A673 (cell line): ENCODE data around the gene GPD2.

Experiments
- CTCF ChIP-seq: fragments of 300-800, 200-600 bp; sonication (generic); conservative IDR thresholded peaks from 2 replicates; pipeline ENCODE4 v1.5.1; 2017; ENCODE audit warnings: low read depth, mild to moderate bottlenecking, antibody characterized with exemption, low read length, moderate library complexity, mixed read lengths
- EZH2 ChIP-seq: fragments of 200-600 bp; sonication (generic); IDR thresholded peaks from 2 replicates; pipeline ENCODE4 v1.6.1; 2017; ENCODE audit warnings: borderline replicate concordance, low read depth, mild to moderate bottlenecking, mixed read lengths, antibody characterized with exemption, low read length; ENCODE audit not compliant: poor library complexity, severe bottlenecking

GRCh38 chr2:156464106-156464505, 27.9 kb downstream of the GPD2 start:
- TF ChIP-seq CTCF = no peak
- TF ChIP-seq EZH2 = no peak
